Head of caudate nucleus (tissue), 42 donors: ENCODE data around the gene PTGER2.

Experiments used
- DNase-seq, 42 donors: peaks; one replicate each; pipeline versions ENCODE4 v3.0.0 to v3.0.0-alpha.2; 2020 to 2021; ENCODE audit warnings: mixed read lengths in 7 of 42
- intact Hi-C: fragments of 100-400 bp; cut with DNase I; formaldehyde crosslinking; loops from one replicate; pipeline ENCODE4 v1.15.0; 2022

PTGER2 gene

GRCh38 chr14:52313903-52314594, at the start of gene PTGER2:
Gene PTGER2, plus strand, starts transcription at chr14:52314312. Its CDS starts 237 bp downstream, at chr14:52314549.
- intact Hi-C loops: no loop called here
- peak in 38 of 42 donors; percentile 11 to 73 (median 39) for DNase-seq

GRCh38 chr14:52265253-52265652, 48.9 kb upstream of the PTGER2 start:
- intact Hi-C loops: no loop called here

GRCh38 chr14:52266179-52266578, 47.9 kb upstream of the PTGER2 start:
- intact Hi-C loops: no loop called here
- no peak for DNase-seq

More at GRCh38 chr14:52265253-52265652, 48.9 kb upstream of the PTGER2 start:
- no peak for DNase-seq

GRCh38 chr14:52266782-52267181, 47.3 kb upstream of the PTGER2 start:
- intact Hi-C loops: no loop called here

GRCh38 chr14:52267501-52268278, 46.4 kb upstream of the PTGER2 start, which contains the start of gene PTGDR:
Gene PTGDR, plus strand, starts transcription at chr14:52267698. Its CDS starts 117 bp downstream, at chr14:52267815.
- DNase-seq: peak in 40 of 42 donors; percentile 7 to 78 (median 46)

More at GRCh38 chr14:52266782-52267181, 47.3 kb upstream of the PTGER2 start:
- no peak for DNase-seq

GRCh38 chr14:52268279-52269061, 45.6 kb upstream of the PTGER2 start:
- peak in 30 of 42 donors; percentile 4 to 61 (median 30) for DNase-seq
- intact Hi-C loops: no loop called here

More at GRCh38 chr14:52267501-52268278, 46.4 kb upstream of the PTGER2 start, which contains the start of gene PTGDR:
- intact Hi-C loops: no loop called here

GRCh38 chr14:52269100-52269499, 45.0 kb upstream of the PTGER2 start:
- no peak for DNase-seq
- intact Hi-C loops: no loop called here

GRCh38 chr14:52269982-52270381, 44.1 kb upstream of the PTGER2 start:
- no peak for DNase-seq
- intact Hi-C loops: no loop called here

- intact Hi-C loops: no loop called here
- no peak for DNase-seq
Observed at GRCh38 chr14:52271538-52271937, 42.6 kb upstream of the PTGER2 start.

GRCh38 chr14:52272375-52272774, 41.7 kb upstream of the PTGER2 start:
- intact Hi-C loops: no loop called here

GRCh38 chr14:52275372-52275771, 38.7 kb upstream of the PTGER2 start:
- DNase-seq: no peak
- intact Hi-C loops: no loop called here

More at GRCh38 chr14:52272375-52272774, 41.7 kb upstream of the PTGER2 start:
- peak in 1 of 42 donors; percentile 9 for DNase-seq

GRCh38 chr14:52277552-52277951, 36.6 kb upstream of the PTGER2 start:
- intact Hi-C loops: no loop called here
- DNase-seq: no peak

GRCh38 chr14:52279408-52279807, 34.7 kb upstream of the PTGER2 start:
- intact Hi-C loops: no loop called here
- peak in 9 of 42 donors; percentile 11 to 63 (median 25) for DNase-seq

GRCh38 chr14:52283099-52283498, 31.0 kb upstream of the PTGER2 start:
- no peak for DNase-seq
- intact Hi-C loops: no loop called here

GRCh38 chr14:52286661-52287649, 27.2 kb upstream of the PTGER2 start:
- DNase-seq: no peak
- intact Hi-C loops: no loop called here

- intact Hi-C loops: no loop called here
- DNase-seq: no peak
Observed at GRCh38 chr14:52296378-52296777, 17.7 kb upstream of the PTGER2 start.

GRCh38 chr14:52298795-52299194, 15.3 kb upstream of the PTGER2 start:
- intact Hi-C loops: no loop called here

GRCh38 chr14:52299692-52300278, 14.3 kb upstream of the PTGER2 start:
- peak in 1 of 42 donors; percentile 31 for DNase-seq

More at GRCh38 chr14:52298795-52299194, 15.3 kb upstream of the PTGER2 start:
- no peak for DNase-seq

More at GRCh38 chr14:52299692-52300278, 14.3 kb upstream of the PTGER2 start:
- intact Hi-C loops: no loop called here
